Neuron (in vitro differentiated cells): ENCODE data around the gene TTLL11.

Source experiments
- H2AFZ ChIP-seq: one replicate; pipeline ENCODE4 v1.6.1; 2013; ENCODE audit warnings: low read depth, mild to moderate bottlenecking, inconsistent platforms, low read length, moderate library complexity
- H3K27me3 ChIP-seq: one replicate; pipeline ENCODE4 v1.6.1; 2013; ENCODE audit warnings: low read length; ENCODE audit not compliant: insufficient read depth
- H3K36me3 ChIP-seq: one replicate; pipeline ENCODE4 v1.6.1; 2013; ENCODE audit warnings: low read length; ENCODE audit not compliant: insufficient read depth
- H3K4me1 ChIP-seq: one replicate; pipeline ENCODE4 v1.6.1; 2013; ENCODE audit warnings: low read length; ENCODE audit not compliant: insufficient read depth
- H3K4me3 ChIP-seq: 2 replicates; pipeline ENCODE4 v1.5.1; 2013; ENCODE audit warnings: mild to moderate bottlenecking, low read length, moderate library complexity
- H3K9me3 ChIP-seq: one replicate; pipeline ENCODE4 v1.6.1; 2013; ENCODE audit warnings: low read length

TTLL11 gene

GRCh38 chr9:121841771-121842611 is 251.1 kb downstream of the TTLL11 start:
- Histone ChIP-seq H3K4me1 (no peaks in the 10 kb centered on the region), H3K4me3 (no peak overlapping the region)

GRCh38 chr9:121840838-121841760 is 252.0 kb downstream of the TTLL11 start:
- Histone ChIP-seq H3K36me3 (no peaks in the 10 kb centered on the region), H3K4me3 (no peak overlapping the region), H3K27me3 (peaks cover 17% of the 10 kb centered on the region), H2AFZ (no peak overlapping the region), H3K9me3 (no peaks in the 10 kb centered on the region), H3K4me1 (no peaks in the 10 kb centered on the region)

More at GRCh38 chr9:121841771-121842611, 251.1 kb downstream of the TTLL11 start:
- H2AFZ ChIP-seq, result no peak overlapping the region
- H3K27me3 ChIP-seq, result peaks cover 11% of the 10 kb centered on the region
- H3K36me3 ChIP-seq, result no peaks in the 10 kb centered on the region
- no peaks in the 10 kb centered on the region for H3K9me3 ChIP-seq

- Histone ChIP-seq H3K36me3 (no peaks in the 10 kb centered on the region), H3K4me3 (no peak overlapping the region), H3K4me1 (no peaks in the 10 kb centered on the region)
Observed at GRCh38 chr9:121839726-121840500, 253.2 kb downstream of the TTLL11 start.

GRCh38 chr9:121838746-121839669 is 254.1 kb downstream of the TTLL11 start:
- Histone ChIP-seq H3K4me3 (no peak overlapping the region), H3K9me3 (no peaks in the 10 kb centered on the region), H3K36me3 (no peaks in the 10 kb centered on the region), H2AFZ (no peak overlapping the region), H3K4me1 (no peaks in the 10 kb centered on the region), H3K27me3 (peaks cover 17% of the 10 kb centered on the region)

More at GRCh38 chr9:121839726-121840500, 253.2 kb downstream of the TTLL11 start:
- no peak overlapping the region for H2AFZ ChIP-seq
- H3K27me3 ChIP-seq, result peaks cover 17% of the 10 kb centered on the region
- no peaks in the 10 kb centered on the region for H3K9me3 ChIP-seq

GRCh38 chr9:121837113-121837961 is 255.8 kb downstream of the TTLL11 start:
- Histone ChIP-seq H3K36me3 (no peaks in the 10 kb centered on the region), H3K27me3 (peaks cover 17% of the 10 kb centered on the region), H3K4me1 (no peaks in the 10 kb centered on the region), H3K9me3 (no peaks in the 10 kb centered on the region), H3K4me3 (no peak overlapping the region), H2AFZ (no peak overlapping the region)

- no peak overlapping the region for H3K4me3 ChIP-seq
- no peak overlapping the region for H2AFZ ChIP-seq
- H3K36me3 ChIP-seq, result no peaks in the 10 kb centered on the region
- no peaks in the 10 kb centered on the region for H3K9me3 ChIP-seq
- H3K27me3 ChIP-seq, result peaks cover 17% of the 10 kb centered on the region
- H3K4me1 ChIP-seq, result no peaks in the 10 kb centered on the region
Observed at GRCh38 chr9:121836366-121836885, 256.7 kb downstream of the TTLL11 start.

- H3K36me3 ChIP-seq, result no peaks in the 10 kb centered on the region
- H3K9me3 ChIP-seq, result no peaks in the 10 kb centered on the region
- peaks cover 17% of the 10 kb centered on the region for H3K27me3 ChIP-seq
- H3K4me1 ChIP-seq, result no peaks in the 10 kb centered on the region
- no peak overlapping the region for H3K4me3 ChIP-seq
- H2AFZ ChIP-seq, result no peak overlapping the region
Observed at GRCh38 chr9:121835587-121836365, 257.3 kb downstream of the TTLL11 start.

GRCh38 chr9:121833061-121833460 is 260.0 kb downstream of the TTLL11 start:
- Histone ChIP-seq H3K9me3 (no peaks in the 10 kb centered on the region), H2AFZ (no peak overlapping the region), H3K4me3 (no peak overlapping the region), H3K36me3 (no peaks in the 10 kb centered on the region), H3K27me3 (peaks cover 15% of the 10 kb centered on the region), H3K4me1 (no peaks in the 10 kb centered on the region)

GRCh38 chr9:121831869-121832268 is 261.2 kb downstream of the TTLL11 start:
- H3K9me3 ChIP-seq, result no peaks in the 10 kb centered on the region
- no peak overlapping the region for H3K4me3 ChIP-seq
- H3K36me3 ChIP-seq, result no peaks in the 10 kb centered on the region
- no peak overlapping the region for H2AFZ ChIP-seq
- peaks cover 3% of the 10 kb centered on the region for H3K4me1 ChIP-seq
- peaks cover 7% of the 10 kb centered on the region for H3K27me3 ChIP-seq

- Histone ChIP-seq H3K9me3 (no peaks in the 10 kb centered on the region), H3K36me3 (no peaks in the 10 kb centered on the region), H2AFZ (no peak overlapping the region), H3K4me1 (peaks cover 3% of the 10 kb centered on the region), H3K27me3 (no peaks in the 10 kb centered on the region), H3K4me3 (no peak overlapping the region)
Observed at GRCh38 chr9:121830441-121831140, 262.5 kb downstream of the TTLL11 start.
